H1 (cell line): ENCODE data around the gene NSMCE3. TPM values are rescaled to one million over a fixed set of nuclear protein-coding genes. Genes with fewer than 3 reads are reported as not detected.

Experiments used
- CTCF ChIA-PET: fragments of 300-600 bp; sonication (Branson Sonifier 250); formaldehyde crosslinking; loops from one replicate; lab custom pipeline; 2021; ENCODE audit not compliant: partially characterized antibody; lab: Charles Lee
- POLR2A ChIA-PET: fragments of 300-600 bp; sonication (Branson Sonifier 250); formaldehyde crosslinking; loops from one replicate; lab custom pipeline; 2021; ENCODE audit warnings: inconsistent platforms; ENCODE audit not compliant: partially characterized antibody; lab: Charles Lee
- DNase-seq, 2 experiments: peaks; one replicate each; pipeline versions ENCODE4 v3.0.0 to v3.0.0-alpha.2; 2010 to 2022; ENCODE audit warnings: low spot score in 2 of 2, low read depth in 1 of 2, mixed read lengths in 1 of 2
- FAIRE-seq: peaks from 2 replicates; lab custom pipeline; 2011; peaks lifted over from hg19 to GRCh38; lab: Jason Lieb, UNC
- H2AFZ ChIP-seq: 2 replicates; pipeline ENCODE4 v1.8.1; 2012; ENCODE audit warnings: low read length, inconsistent platforms
- H2AK5ac ChIP-seq: 2 replicates; pipeline ENCODE4 v1.6.1; 2013; ENCODE audit warnings: low read depth, low read length
- H2BK120ac ChIP-seq: replicated peaks from 2 replicates; pipeline ENCODE3; 2013; ENCODE audit warnings: low read depth, low read length, inconsistent platforms
- H2BK12ac ChIP-seq: 2 replicates; pipeline ENCODE4 v1.6.1; 2013; ENCODE audit warnings: low read depth, low read length
- H2BK15ac ChIP-seq: 2 replicates; pipeline ENCODE4 v1.6.1; 2013; ENCODE audit warnings: low read length
- H2BK20ac ChIP-seq: 2 replicates; pipeline ENCODE4 v1.6.1; 2013; ENCODE audit warnings: low read length
- H2BK5ac ChIP-seq: 2 replicates; pipeline ENCODE4 v1.6.1; 2013; ENCODE audit warnings: low read depth, low read length
- H3K14ac ChIP-seq: 2 replicates; pipeline ENCODE4 v1.6.1; 2013; ENCODE audit warnings: inconsistent platforms; ENCODE audit not compliant: insufficient read length
- H3K18ac ChIP-seq: 2 replicates; pipeline ENCODE4 v1.6.1; 2013; ENCODE audit warnings: low read length; ENCODE audit errors: extremely low read depth
- H3K23ac ChIP-seq: 2 replicates; pipeline ENCODE4 v1.6.1; 2013; ENCODE audit warnings: inconsistent platforms; ENCODE audit not compliant: insufficient read length
- H3K23me2 ChIP-seq: 2 replicates; pipeline ENCODE4 v1.6.1; 2013; ENCODE audit warnings: low read depth, low read length
- H3K27ac ChIP-seq: 2 replicates; pipeline ENCODE4 v1.6.1; 2011; ENCODE audit warnings: low read depth, low read length, inconsistent platforms
- H3K27me3 ChIP-seq, 4 experiments: replicated peaks in 1 of 4; 1 replicate in 1 of 4; 2 replicates in 3 of 4; pipeline versions ENCODE4 v1.6.1 to v1.8.1; 2011 to 2013; ENCODE audit warnings: low read length in 3 of 4, mild to moderate bottlenecking in 3 of 4, inconsistent platforms in 2 of 4, mixed read lengths in 2 of 4, moderate library complexity in 1 of 4; ENCODE audit not compliant: control insufficient read depth in 3 of 4, insufficient read depth in 3 of 4; ENCODE audit errors: extremely low read depth in 1 of 4
- H3K36me3 ChIP-seq, 4 experiments: 2 replicates each; pipeline versions ENCODE4 v1.6.1 to v1.8.1; 2011 to 2013; ENCODE audit warnings: mild to moderate bottlenecking in 4 of 4, low read length in 3 of 4, moderate library complexity in 2 of 4, control low read depth in 1 of 4, inconsistent platforms in 1 of 4; ENCODE audit not compliant: insufficient read depth in 4 of 4, control insufficient read depth in 2 of 4
- H3K4ac ChIP-seq: replicated peaks from 2 replicates; pipeline ENCODE3; 2013; ENCODE audit warnings: low read length, low read depth, mixed read lengths, inconsistent platforms; ENCODE audit not compliant: insufficient read length
- H3K4me1 ChIP-seq, 4 experiments: replicated peaks in 1 of 4; 1 replicate in 1 of 4; 2 replicates in 3 of 4; pipeline versions ENCODE4 v1.6.1 to v1.8.1; 2011 to 2013; ENCODE audit warnings: low read length in 3 of 4, inconsistent platforms in 2 of 4, mixed read lengths in 1 of 4; ENCODE audit not compliant: insufficient read depth in 4 of 4, control insufficient read depth in 3 of 4
- H3K4me2 ChIP-seq, 2 experiments: 2 replicates each; pipeline versions ENCODE4 v1.6.1 to v1.8.1; 2011 to 2013; ENCODE audit warnings: low read depth in 2 of 2, low read length in 2 of 2, control low read depth in 1 of 2, inconsistent platforms in 1 of 2, mild to moderate bottlenecking in 1 of 2; ENCODE audit not compliant: insufficient read depth in 1 of 2
- H3K4me3 ChIP-seq, 4 experiments: fragments of 200-600, 300-600 bp in 1 of 4; sonication (generic), shearing (Covaris generic), sonication (Bioruptor Twin) in 1 of 4; 2 replicates each; pipeline versions ENCODE4 v1.5.1 to v1.8.1; 2011 to 2016; ENCODE audit warnings: low read length in 4 of 4, low read depth in 3 of 4, control low read depth in 2 of 4, inconsistent platforms in 2 of 4, mild to moderate bottlenecking in 2 of 4, mixed read lengths in 1 of 4, moderate library complexity in 1 of 4; ENCODE audit not compliant: insufficient read depth in 2 of 4; ENCODE audit errors: extremely low read depth in 1 of 4
- H3K56ac ChIP-seq: replicated peaks from 2 replicates; pipeline ENCODE3; 2013; ENCODE audit warnings: low read depth, mild to moderate bottlenecking, mixed read lengths, low read length, inconsistent platforms; ENCODE audit not compliant: insufficient read length
- H3K79me1 ChIP-seq: 2 replicates; pipeline ENCODE4 v1.6.1; 2013; ENCODE audit warnings: low read depth, low read length, control low read depth
- H3K79me2 ChIP-seq, 2 experiments: 2 replicates each; pipeline versions ENCODE4 v1.6.1 to v1.8.1; 2012 to 2013; ENCODE audit warnings: low read length in 2 of 2, mild to moderate bottlenecking in 2 of 2, inconsistent platforms in 1 of 2; ENCODE audit not compliant: insufficient read depth in 2 of 2, control insufficient read depth in 1 of 2
- H3K9ac ChIP-seq, 4 experiments: replicated peaks in 1 of 4; 1 replicate in 1 of 4; 2 replicates in 3 of 4; pipeline versions ENCODE4 v1.6.1 to v1.8.1; 2011 to 2013; ENCODE audit warnings: low read depth in 3 of 4, low read length in 3 of 4, control low read depth in 2 of 4, mild to moderate bottlenecking in 2 of 4, moderate library complexity in 2 of 4, inconsistent platforms in 1 of 4; ENCODE audit errors: extremely low read depth in 1 of 4
- H3K9me3 ChIP-seq, 2 experiments: 2 replicates each; pipeline versions ENCODE4 v1.6.1 to v1.8.1; 2012 to 2013; ENCODE audit warnings: mild to moderate bottlenecking in 2 of 2, moderate library complexity in 2 of 2, control low read depth in 1 of 2, inconsistent platforms in 1 of 2, low read depth in 1 of 2, low read length in 1 of 2, mixed read lengths in 1 of 2; ENCODE audit not compliant: insufficient read depth in 2 of 2
- H4K20me1 ChIP-seq, 2 experiments: replicated peaks in 1 of 2; 2 replicates each; pipeline versions ENCODE3 to v1.8.1; 2011 to 2013; ENCODE audit warnings: inconsistent platforms in 2 of 2, low read length in 2 of 2, mild to moderate bottlenecking in 1 of 2; ENCODE audit not compliant: insufficient read depth in 2 of 2, control insufficient read depth in 1 of 2
- H4K5ac ChIP-seq: 2 replicates; pipeline ENCODE4 v1.6.1; 2013; ENCODE audit warnings: low read length, low read depth, mixed read lengths, inconsistent platforms; ENCODE audit not compliant: insufficient read length
- H4K8ac ChIP-seq: 2 replicates; pipeline ENCODE4 v1.8.0; 2013; ENCODE audit warnings: mild to moderate bottlenecking, moderate library complexity, low read length, inconsistent platforms; ENCODE audit not compliant: insufficient read depth; ENCODE audit errors: extremely low read depth
- H4K91ac ChIP-seq: replicated peaks from 2 replicates; pipeline ENCODE3; 2013; ENCODE audit warnings: low read length, mixed read lengths, inconsistent platforms; ENCODE audit not compliant: insufficient read length
- BACH1 ChIP-seq: IDR thresholded peaks from 2 replicates; pipeline ENCODE4 v1.6.1; 2012; ENCODE audit warnings: low read length, improper control_type of control experiment
- BCL11A ChIP-seq, 2 experiments: IDR thresholded peaks; one replicate each; pipeline ENCODE4 v1.6.1; 2011; ENCODE audit warnings: low read depth in 2 of 2, low read length in 2 of 2, mild to moderate bottlenecking in 2 of 2
- CBX5 ChIP-seq: fragments of 300-800, 300-1000 bp; sonication (generic); IDR thresholded peaks from 2 replicates; pipeline ENCODE4 v1.7.1; 2016; ENCODE audit warnings: antibody characterized with exemption, low read length, low read depth
- CTBP2 ChIP-seq: IDR thresholded peaks from 2 replicates; pipeline ENCODE4 v1.7.0; 2011; ENCODE audit warnings: borderline replicate concordance, mild to moderate bottlenecking, moderate library complexity, mixed read lengths, low read length; ENCODE audit not compliant: insufficient read depth, insufficient read length
- HDAC2 ChIP-seq, 2 experiments: fragments of 300-600 bp in 1 of 2; sonication (generic) in 1 of 2; IDR thresholded peaks; 2 replicates each; pipeline ENCODE4 v1.6.1; 2011 to 2012; ENCODE audit warnings: low read depth in 2 of 2, low read length in 2 of 2, mild to moderate bottlenecking in 2 of 2, moderate library complexity in 2 of 2, borderline replicate concordance in 1 of 2, inconsistent platforms in 1 of 2
- MAFK ChIP-seq: IDR thresholded peaks from 2 replicates; pipeline ENCODE4 v1.6.1; 2012; ENCODE audit warnings: low read depth, mild to moderate bottlenecking, improper control_type of control experiment, low read length
- NANOG ChIP-seq: IDR thresholded peaks from 2 replicates; pipeline ENCODE4 v1.6.1; 2011; ENCODE audit warnings: low read length, low read depth, mild to moderate bottlenecking, inconsistent platforms; ENCODE audit not compliant: insufficient read depth, poor library complexity, severe bottlenecking
- POU5F1 ChIP-seq: IDR thresholded peaks from 2 replicates; pipeline ENCODE4 v1.6.1; 2011; ENCODE audit warnings: low read depth, mild to moderate bottlenecking, low read length, moderate library complexity
- SAP30 ChIP-seq: fragments of 300-600 bp; sonication (generic); IDR thresholded peaks from 2 replicates; pipeline ENCODE4 v1.7.1; 2012; ENCODE audit warnings: low read length, moderate library complexity, mild to moderate bottlenecking, inconsistent platforms; ENCODE audit not compliant: insufficient read depth, insufficient replicate concordance
- SIN3A ChIP-seq, 2 experiments: IDR thresholded peaks in 1 of 2; conservative IDR thresholded peaks in 1 of 2; 2 replicates each; pipeline ENCODE4 v1.6.1; 2011 to 2012; ENCODE audit warnings: low read length in 2 of 2, improper control_type of control experiment in 1 of 2, low read depth in 1 of 2, mild to moderate bottlenecking in 1 of 2
- SIRT6 ChIP-seq: IDR thresholded peaks from one replicate; pipeline ENCODE4 v1.7.1; 2012; ENCODE audit warnings: low read length, inconsistent platforms
- WGBS, 2 experiments: shearing (Covaris generic) in 1 of 2; methylation state at CpG; one replicate each; pipeline versions ENCODE4 v1.1.6 to v1.1.7; 2013 to 2015; ENCODE audit warnings: low lambda C conversion rate in 2 of 2, mixed read lengths in 2 of 2, inconsistent platforms in 1 of 2, low coverage in 1 of 2, missing lambda C conversion rate in 1 of 2; ENCODE audit not compliant: insufficient replicate concordance in 2 of 2, insufficient coverage in 1 of 2, insufficient read length in 1 of 2; ENCODE audit errors: extremely low coverage in 1 of 2, missing lambda C conversion rate in 1 of 2; 5-methylcytosine and 5-hydroxymethylcytosine counted together
- polyA plus RNA-seq, 7 experiments: library from polyadenylated mRNA; depleted of rRNA in 3 of 7; stranded (reverse) in 5 of 7; unstranded in 2 of 7; fragments of >200 nt in 5 of 7; fragments of 200-250 nt in 2 of 7; gene quantifications; 1 replicate in 5 of 7; 2 replicates in 1 of 7; 4 replicates in 1 of 7; pipeline versions ENCODE4 v1.2.1 to v1.2.3, GENCODE V29; 2011 to 2013; ENCODE audit warnings: missing spikeins in 2 of 7, mixed read lengths in 2 of 7
- total RNA-seq: library from RNA; stranded (reverse); fragmentation: NEBNext Ultra II Directional; extraction: Animal tissue kit (Norgen Biotek cat#: 25700); gene quantifications from 2 replicates; pipeline ENCODE4 v1.2.1, GENCODE V29; 2021
- TF ChIP-seq, protein P1 (sequence below): IDR thresholded peaks from 2 replicates; pipeline ENCODE4 v1.6.1; 2012; ENCODE audit warnings: inconsistent platforms

The NSMCE3 gene
- total and polyA plus RNA-seq, 2 of the 8 experiments (the other 6 are each of a cell fraction or from before 2014, with no cell fraction given) = 4.3 to 6.7 TPM

GRCh38 chr15:29309139-29309538 is 39.5 kb upstream of the NSMCE3 start:
- Histone ChIP-seq H3K14ac (no peak overlapping the region), H3K4me2 (no peak overlapping the region), H2BK5ac (no peak overlapping the region; the same call in 1 of the 2 replicates), H3K18ac (no peak overlapping the region), H2AFZ (no peak overlapping the region), H3K4me3 (no peak overlapping the region), H3K4ac (no peak overlapping the region), H3K23me2 (no peaks in the 10 kb centered on the region), H2BK15ac (no peak overlapping the region), H4K5ac (no peak overlapping the region), H4K91ac (no peak overlapping the region), H3K4me1 (no peaks in the 10 kb centered on the region; a peak in 1 of 7 replicates), H3K9me3 (no peaks in the 10 kb centered on the region), H2AK5ac (no peak overlapping the region), H3K27me3 (no peaks in the 10 kb centered on the region), H3K79me2 (no peaks in the 10 kb centered on the region), H2BK120ac (no peak overlapping the region), H2BK20ac (no peak overlapping the region), H3K23ac (no peak overlapping the region), H3K79me1 (no peaks in the 10 kb centered on the region), H4K20me1 (no peaks in the 10 kb centered on the region), H3K27ac (no peak overlapping the region), H3K56ac (no peak overlapping the region), H2BK12ac (no peak overlapping the region), H3K9ac (no peak overlapping the region), H4K8ac (no peak overlapping the region), H3K36me3 (no peaks in the 10 kb centered on the region)
- FAIRE-seq (no peak), DNase-seq (no peak)
- ChIA-PET POLR2A (interaction anchor here (0.7 kb wide), 1 partner anchor 110 kb away, joined by 3 read pairs; no protein-coding TSS in a partner anchor), CTCF (no interaction called here)
- 97% methylated on average over 5 of the region's 5 CpGs; no CpG with 5 or more reads in 1 of the 2 experiments for WGBS, 2 experiments
- TF ChIP-seq, protein P1, sequence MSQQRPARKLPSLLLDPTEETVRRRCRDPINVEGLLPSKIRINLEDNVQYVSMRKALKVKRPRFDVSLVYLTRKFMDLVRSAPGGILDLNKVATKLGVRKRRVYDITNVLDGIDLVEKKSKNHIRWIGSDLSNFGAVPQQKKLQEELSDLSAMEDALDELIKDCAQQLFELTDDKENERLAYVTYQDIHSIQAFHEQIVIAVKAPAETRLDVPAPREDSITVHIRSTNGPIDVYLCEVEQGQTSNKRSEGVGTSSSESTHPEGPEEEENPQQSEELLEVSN = no peak
- TF ChIP-seq POU5F1 (no peak), BACH1 (no peak), SIN3A (conservative IDR thresholded peaks at IDR 0.05 in 1 of 2, IDR thresholded peaks at IDR 0.05 in 1 of 2; ENCODE audit: low read depth in 1 of 2, low read length in 2 of 2) (no peak), MAFK (no peak), CBX5 (no peak), CTBP2 (no peak), BCL11A (IDR thresholded peaks at IDR 0.05; ENCODE audit: low read depth in 2 of 2, low read length in 2 of 2) (no peak), NANOG (no peak), HDAC2 (IDR thresholded peaks at IDR 0.05; ENCODE audit: borderline replicate concordance in 1 of 2, low read depth in 2 of 2, low read length in 2 of 2) (no peak), SIRT6 (no peak), SAP30 (no peak)
